CD1c-positive myeloid dendritic cell (primary cell): Measurements from ENCODE around the gene OPCML.

Experiments
- DNase-seq: peaks from one replicate; pipeline ENCODE4 v3.0.0-alpha.2; 2016; ENCODE audit errors: extremely low spot score

OPCML gene

GRCh38 chr11:132742929-132743328 lies 789.4 kb downstream of the OPCML start:
- no peak for DNase-seq

- DNase-seq, result no peak
Observed at GRCh38 chr11:132734217-132734616, 798.1 kb downstream of the OPCML start.

- DNase-seq, result no peak
Observed at GRCh38 chr11:132728026-132728425, 804.3 kb downstream of the OPCML start.

- no peak for DNase-seq
Observed at GRCh38 chr11:132721526-132721925, 810.8 kb downstream of the OPCML start.

GRCh38 chr11:132719684-132720083 lies 812.6 kb downstream of the OPCML start:
- DNase-seq, result no peak

- peak; percentile 1 for DNase-seq
Observed at GRCh38 chr11:132718711-132719671, 813.3 kb downstream of the OPCML start.

GRCh38 chr11:132717824-132718223 lies 814.5 kb downstream of the OPCML start:
- no peak for DNase-seq

- no peak for DNase-seq
Observed at GRCh38 chr11:132716037-132716436, 816.3 kb downstream of the OPCML start.

GRCh38 chr11:132714859-132715440 lies 817.4 kb downstream of the OPCML start:
- DNase-seq, result no peak

- DNase-seq, result no peak
Observed at GRCh38 chr11:132712466-132712865, 819.8 kb downstream of the OPCML start.

- no peak for DNase-seq
Observed at GRCh38 chr11:132704781-132705375, 827.4 kb downstream of the OPCML start.

GRCh38 chr11:132692891-132693290 lies 839.4 kb downstream of the OPCML start:
- DNase-seq, result no peak

GRCh38 chr11:132691848-132692550 lies 840.3 kb downstream of the OPCML start:
- no peak for DNase-seq

GRCh38 chr11:132686886-132687285 lies 845.4 kb downstream of the OPCML start:
- DNase-seq, result no peak

- DNase-seq, result no peak
Observed at GRCh38 chr11:132685174-132685611, 847.1 kb downstream of the OPCML start.

- DNase-seq, result no peak
Observed at GRCh38 chr11:132683602-132684001, 848.7 kb downstream of the OPCML start.

- no peak for DNase-seq
Observed at GRCh38 chr11:132681971-132682370, 850.3 kb downstream of the OPCML start.

GRCh38 chr11:132680584-132680983 lies 851.7 kb downstream of the OPCML start:
- no peak for DNase-seq

GRCh38 chr11:132674151-132674550 lies 858.1 kb downstream of the OPCML start:
- no peak for DNase-seq

- no peak for DNase-seq
Observed at GRCh38 chr11:132671851-132672370, 860.4 kb downstream of the OPCML start.

GRCh38 chr11:132670921-132671675 lies 861.2 kb downstream of the OPCML start:
- DNase-seq, result no peak
